ENCODE data around the gene TGFB2.

- TF ChIP-seq CTCF (IDR thresholded peaks at IDR 0.05; ENCODE audit: poor library complexity) (no peak), EZH2phosphoT487 (IDR thresholded peaks at IDR 0.05; ENCODE audit: low read depth, severe bottlenecking, unreplicated experiment) (no peak)
Observed at GRCh38 chr1:218394416-218394815, 49.3 kb downstream of the TGFB2 start.
